ENCODE measurements around the gene SUCLG1.

SUCLG1 gene

DNA sequence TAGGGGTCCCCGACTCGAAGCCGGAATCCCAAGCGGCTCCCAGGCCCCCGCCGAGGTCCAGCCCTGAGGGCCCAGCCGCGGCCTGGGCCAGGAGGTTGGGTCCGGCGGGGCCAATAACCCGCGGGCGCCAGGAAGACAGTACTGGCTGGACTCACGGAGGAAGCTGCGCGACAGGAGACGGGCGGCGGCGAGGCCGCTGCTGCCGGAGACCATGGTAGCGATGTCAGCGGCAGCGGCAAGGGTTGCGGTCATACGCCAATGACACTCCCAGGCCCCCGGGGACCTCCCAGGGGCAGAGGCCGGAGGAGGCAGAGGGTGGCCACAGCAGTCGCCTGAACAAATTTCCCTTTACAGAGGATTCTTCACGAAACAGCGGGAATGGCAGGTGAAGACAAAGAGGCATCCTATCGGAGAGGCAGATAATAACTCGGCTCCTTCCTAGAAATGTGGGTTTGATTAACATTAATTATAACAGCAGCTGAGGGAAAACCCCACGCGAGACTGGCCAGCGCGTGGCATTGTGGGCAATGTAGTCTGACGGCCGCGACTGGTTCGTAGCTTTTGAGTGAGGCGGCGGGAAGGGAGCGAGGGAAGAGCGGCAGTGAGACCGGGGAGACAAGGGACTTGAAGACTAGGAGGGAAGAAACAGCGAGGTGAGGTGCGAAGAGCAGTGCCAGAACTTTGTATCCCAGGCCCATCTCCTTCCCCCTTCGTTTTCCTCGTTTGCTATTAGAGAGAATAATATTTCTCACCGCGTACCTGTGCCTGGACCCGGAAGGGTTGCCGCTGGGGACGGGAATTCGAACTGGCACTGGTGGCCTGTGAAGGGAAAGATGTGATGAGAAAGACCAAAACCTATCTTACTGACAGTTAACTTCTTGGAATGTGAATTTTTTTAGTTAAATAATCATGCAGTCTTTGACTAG lies at the start of gene SUCLG1:
SUCLG1 (minus strand) TSS at position 263 of the 926 bp plus-strand sequence; CDS start at position 252, 11 bp downstream.
- H3K27me3 ChIP-seq (ENCODE audit: insufficient read depth, low read depth, severe bottlenecking): no peaks in the 10 kb centered on the region
- DNase-seq: peak; percentile 86
- peak within 1 kb of the TSS; percentile 99 for H3K27ac ChIP-seq
- H3K36me3 ChIP-seq: peaks cover 7% of the 10 kb centered on the region
- no peaks in the 10 kb centered on the region for H3K9me3 ChIP-seq (ENCODE audit: severe bottlenecking)
- no peak for TF ChIP-seq CTCF (IDR thresholded peaks at IDR 0.05; ENCODE audit: low read depth, low read length)
- H3K4me3 ChIP-seq (ENCODE audit: low read depth, low read length): peak within 1 kb of the TSS; percentile 77

GRCh38 chr2:84498150-84498799 lies 39.2 kb upstream of the SUCLG1 start:
- Histone ChIP-seq H3K27me3 (ENCODE audit: insufficient read depth, low read depth, severe bottlenecking) (no peaks in the 10 kb centered on the region), H3K36me3 (no peaks in the 10 kb centered on the region), H3K27ac (no peak overlapping the region), H3K9me3 (ENCODE audit: severe bottlenecking) (no peaks in the 10 kb centered on the region), H3K4me3 (ENCODE audit: low read depth, low read length) (no peak overlapping the region)
- no peak for DNase-seq
- no peak for TF ChIP-seq CTCF (IDR thresholded peaks at IDR 0.05; ENCODE audit: low read depth, low read length)

- H3K27ac ChIP-seq: no peak overlapping the region
- no peak for DNase-seq
- H3K36me3 ChIP-seq: no peaks in the 10 kb centered on the region
- no peak overlapping the region for H3K4me3 ChIP-seq (ENCODE audit: low read depth, low read length)
- no peak for TF ChIP-seq CTCF (IDR thresholded peaks at IDR 0.05; ENCODE audit: low read depth, low read length)
- H3K9me3 ChIP-seq (ENCODE audit: severe bottlenecking): no peaks in the 10 kb centered on the region
- no peaks in the 10 kb centered on the region for H3K27me3 ChIP-seq (ENCODE audit: insufficient read depth, low read depth, severe bottlenecking)
Observed at GRCh38 chr2:84497285-84497684, 38.2 kb upstream of the SUCLG1 start.

DNA sequence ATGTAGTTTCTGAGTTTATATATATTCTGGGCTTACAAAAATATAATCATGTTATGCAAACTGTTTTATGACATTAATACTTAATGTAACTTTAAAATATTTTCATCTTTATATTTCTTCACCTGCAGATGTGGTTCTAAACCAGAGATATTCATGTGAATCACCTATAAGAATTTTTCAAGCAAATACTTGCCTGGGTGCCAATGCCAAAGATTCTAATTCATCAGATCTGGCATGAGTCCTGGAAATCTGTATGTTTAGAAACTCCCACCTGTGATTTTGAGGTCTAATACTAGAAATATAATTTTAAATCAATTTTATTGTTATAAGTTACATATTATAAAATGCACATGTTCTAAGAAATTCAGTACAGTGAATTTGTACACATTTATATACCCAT lies 37.3 kb upstream of the SUCLG1 start:
- Histone ChIP-seq H3K27me3 (ENCODE audit: insufficient read depth, low read depth, severe bottlenecking) (no peaks in the 10 kb centered on the region), H3K9me3 (ENCODE audit: severe bottlenecking) (no peaks in the 10 kb centered on the region), H3K4me3 (ENCODE audit: low read depth, low read length) (no peak overlapping the region), H3K36me3 (no peaks in the 10 kb centered on the region), H3K27ac (no peak overlapping the region)
- DNase-seq: no peak
- TF ChIP-seq CTCF (IDR thresholded peaks at IDR 0.05; ENCODE audit: low read depth, low read length): no peak

DNA sequence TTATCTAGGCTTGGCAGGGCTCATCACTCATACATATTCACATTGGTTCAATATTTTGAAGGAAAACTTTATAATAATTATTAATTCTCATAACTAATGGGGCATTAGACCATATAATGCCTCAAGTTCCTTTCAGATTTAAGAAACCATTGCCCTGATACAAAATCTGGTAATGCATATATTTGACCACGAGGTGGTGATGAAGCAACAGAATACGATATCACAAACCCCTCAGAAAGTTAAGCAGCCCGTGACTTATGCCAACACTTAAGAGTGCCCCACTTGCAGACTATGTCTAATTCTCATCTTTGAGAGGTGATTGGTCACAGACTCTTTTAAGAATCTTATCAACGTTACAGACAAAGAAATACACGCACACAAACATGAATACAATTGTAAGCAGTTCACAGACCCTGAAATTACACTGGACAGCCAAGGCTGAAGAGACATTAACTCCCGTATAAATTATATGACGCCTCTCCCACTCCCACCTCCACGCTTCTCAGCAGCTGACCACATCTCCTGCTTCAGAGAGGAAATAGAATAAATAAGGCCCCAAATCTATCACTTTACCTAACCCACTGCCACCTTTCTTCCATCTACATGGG lies 36.6 kb upstream of the SUCLG1 start:
- Histone ChIP-seq H3K36me3 (no peaks in the 10 kb centered on the region), H3K27ac (no peak overlapping the region), H3K9me3 (ENCODE audit: severe bottlenecking) (no peaks in the 10 kb centered on the region), H3K4me3 (ENCODE audit: low read depth, low read length) (no peak overlapping the region), H3K27me3 (ENCODE audit: insufficient read depth, low read depth, severe bottlenecking) (no peaks in the 10 kb centered on the region)
- peak; percentile 41; the same call in 1 of the 2 replicates for TF ChIP-seq CTCF (IDR thresholded peaks at IDR 0.05; ENCODE audit: low read depth, low read length)
- DNase-seq: peak; percentile 12
